Astrocyte (in vitro differentiated cells and primary cell): ENCODE results near the gene FN3K. TPM values are rescaled to one million over a fixed set of nuclear protein-coding genes. Genes with fewer than 3 reads are reported as not detected.

Experiments used
- DNase-seq: peaks from one replicate; pipeline ENCODE4 v3.0.0-alpha.2; 2010; ENCODE audit warnings: low read depth
- FAIRE-seq: peaks from 2 replicates; lab custom pipeline; 2011; peaks lifted over from hg19 to GRCh38; lab: Jason Lieb, UNC
- H2AFZ ChIP-seq: 2 replicates; pipeline ENCODE4 v1.6.0; 2012; ENCODE audit warnings: low read depth, low read length, inconsistent platforms
- H3K27ac ChIP-seq: 2 replicates; pipeline ENCODE4 v1.5.1; 2011; ENCODE audit warnings: low read depth, low read length, inconsistent platforms
- H3K27me3 ChIP-seq: 2 replicates; pipeline ENCODE4 v1.6.0; 2011; ENCODE audit warnings: low read length, inconsistent platforms; ENCODE audit not compliant: insufficient read depth
- H3K36me3 ChIP-seq: 2 replicates; pipeline ENCODE4 v1.5.1; 2011; ENCODE audit warnings: low read length, inconsistent platforms; ENCODE audit not compliant: insufficient read depth
- H3K4me1 ChIP-seq: 2 replicates; pipeline ENCODE4 v1.5.1; 2011; ENCODE audit warnings: low read length, inconsistent platforms; ENCODE audit not compliant: insufficient read depth
- H3K4me2 ChIP-seq: 2 replicates; pipeline ENCODE4 v1.6.0; 2012; ENCODE audit warnings: low read length, inconsistent platforms
- H3K4me3 ChIP-seq: 2 replicates; pipeline ENCODE4 v1.5.1; 2011; ENCODE audit warnings: low read depth, mild to moderate bottlenecking, low read length, inconsistent platforms; ENCODE audit not compliant: insufficient read depth
- H3K79me2 ChIP-seq: 2 replicates; pipeline ENCODE4 v1.6.0; 2012; ENCODE audit warnings: mild to moderate bottlenecking, low read length, inconsistent platforms; ENCODE audit not compliant: insufficient read depth
- H3K9ac ChIP-seq: 2 replicates; pipeline ENCODE4 v1.6.0; 2012; ENCODE audit warnings: mild to moderate bottlenecking, low read length, inconsistent platforms
- H3K9me3 ChIP-seq: 2 replicates; pipeline ENCODE4 v1.5.1; 2012; ENCODE audit warnings: low read depth, mild to moderate bottlenecking, low read length, inconsistent platforms; ENCODE audit not compliant: insufficient read depth
- H4K20me1 ChIP-seq: 2 replicates; pipeline ENCODE4 v1.6.0; 2012; ENCODE audit warnings: low read length, inconsistent platforms; ENCODE audit not compliant: insufficient read depth
- H3K27ac Mint-ChIP-seq: one replicate; pipeline ENCODE4 v1.8.0; 2021; ENCODE audit warnings: mild to moderate bottlenecking, mixed read lengths; ENCODE audit not compliant: unreplicated experiment
- H3K27me3 Mint-ChIP-seq: one replicate; pipeline ENCODE4 v1.8.0; 2021; ENCODE audit warnings: low read depth, mixed read lengths; ENCODE audit not compliant: unreplicated experiment
- H3K36me3 Mint-ChIP-seq: one replicate; pipeline ENCODE4 v1.8.0; 2021; ENCODE audit warnings: low read depth, mixed read lengths; ENCODE audit not compliant: unreplicated experiment
- H3K4me1 Mint-ChIP-seq: one replicate; pipeline ENCODE4 v1.8.0; 2021; ENCODE audit warnings: low read depth, mixed read lengths; ENCODE audit not compliant: unreplicated experiment
- H3K4me3 Mint-ChIP-seq: one replicate; pipeline ENCODE4 v1.8.0; 2021; ENCODE audit warnings: mild to moderate bottlenecking, moderate library complexity, mixed read lengths; ENCODE audit not compliant: unreplicated experiment
- H3K9me3 Mint-ChIP-seq: one replicate; pipeline ENCODE4 v1.8.0; 2021; ENCODE audit warnings: mild to moderate bottlenecking, mixed read lengths; ENCODE audit not compliant: unreplicated experiment
- EZH2 ChIP-seq: IDR thresholded peaks from 2 replicates; pipeline ENCODE4 v1.6.1; 2012; ENCODE audit warnings: mild to moderate bottlenecking, low read length, inconsistent platforms; ENCODE audit not compliant: insufficient read depth
- total RNA-seq: library from RNA; stranded (reverse); gene quantifications from 2 replicates; pipeline ENCODE4 v1.2.1, GENCODE V29; 2021
- TF ChIP-seq, protein P1 (sequence below): IDR thresholded peaks from 2 replicates; pipeline ENCODE4 v1.5.1; 2011; ENCODE audit warnings: low read depth, mild to moderate bottlenecking, inconsistent platforms, low read length, moderate library complexity; ENCODE audit not compliant: insufficient read depth

The FN3K gene
- total RNA-seq, 1 donor from 2014 or later, result 4.1 TPM

DNA sequence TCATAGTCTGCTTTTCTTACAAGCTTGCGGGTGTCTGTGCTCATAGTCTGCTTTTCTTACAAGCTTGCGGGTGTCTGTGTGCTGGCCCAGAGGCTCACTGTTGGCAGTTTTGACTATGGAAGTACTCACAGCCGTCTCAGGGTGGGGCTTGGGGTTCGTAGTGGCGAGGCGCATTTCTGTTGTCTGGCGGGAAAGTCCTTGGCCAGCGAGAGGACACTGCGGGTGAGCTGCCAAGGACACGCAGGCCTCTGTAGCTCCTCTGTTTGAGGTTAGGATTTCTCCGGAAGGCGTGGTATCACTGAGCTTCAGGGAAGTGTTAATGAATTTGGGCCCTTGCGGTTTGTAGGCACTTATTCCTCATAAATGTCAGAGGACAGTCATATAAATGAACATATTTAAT, 30.0 kb downstream of the FN3K start:
- Histone ChIP-seq H3K27me3 (no peaks in the 10 kb centered on the region), H2AFZ (no peak overlapping the region), H3K9ac (no peak overlapping the region), H3K79me2 (peaks cover 9% of the 10 kb centered on the region), H3K9me3 (no peaks in the 10 kb centered on the region), H3K4me2 (no peak overlapping the region), H3K4me1 (no peaks in the 10 kb centered on the region), H3K36me3 (peaks cover 9% of the 10 kb centered on the region), H3K27ac (no peak overlapping the region), H3K4me3 (no peak overlapping the region), H4K20me1 (peaks cover 7% of the 10 kb centered on the region)
- no peak for DNase-seq
- TF ChIP-seq EZH2, result no peak
- TF ChIP-seq, protein P1, sequence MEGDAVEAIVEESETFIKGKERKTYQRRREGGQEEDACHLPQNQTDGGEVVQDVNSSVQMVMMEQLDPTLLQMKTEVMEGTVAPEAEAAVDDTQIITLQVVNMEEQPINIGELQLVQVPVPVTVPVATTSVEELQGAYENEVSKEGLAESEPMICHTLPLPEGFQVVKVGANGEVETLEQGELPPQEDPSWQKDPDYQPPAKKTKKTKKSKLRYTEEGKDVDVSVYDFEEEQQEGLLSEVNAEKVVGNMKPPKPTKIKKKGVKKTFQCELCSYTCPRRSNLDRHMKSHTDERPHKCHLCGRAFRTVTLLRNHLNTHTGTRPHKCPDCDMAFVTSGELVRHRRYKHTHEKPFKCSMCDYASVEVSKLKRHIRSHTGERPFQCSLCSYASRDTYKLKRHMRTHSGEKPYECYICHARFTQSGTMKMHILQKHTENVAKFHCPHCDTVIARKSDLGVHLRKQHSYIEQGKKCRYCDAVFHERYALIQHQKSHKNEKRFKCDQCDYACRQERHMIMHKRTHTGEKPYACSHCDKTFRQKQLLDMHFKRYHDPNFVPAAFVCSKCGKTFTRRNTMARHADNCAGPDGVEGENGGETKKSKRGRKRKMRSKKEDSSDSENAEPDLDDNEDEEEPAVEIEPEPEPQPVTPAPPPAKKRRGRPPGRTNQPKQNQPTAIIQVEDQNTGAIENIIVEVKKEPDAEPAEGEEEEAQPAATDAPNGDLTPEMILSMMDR, result no peak
- peak overlapping the region; percentile 10 for H3K27ac Mint-ChIP-seq
- H3K4me1 Mint-ChIP-seq, result no peaks in the 10 kb centered on the region
- no peaks in the 10 kb centered on the region for H3K9me3 Mint-ChIP-seq
- FAIRE-seq, result no peak
- H3K27me3 Mint-ChIP-seq, result no peaks in the 10 kb centered on the region
- H3K4me3 Mint-ChIP-seq, result no peak overlapping the region
- peaks cover 16% of the 10 kb centered on the region for H3K36me3 Mint-ChIP-seq

GRCh38 chr17:82767041-82767754, 31.8 kb downstream of the FN3K start:
- no peaks in the 10 kb centered on the region for H3K9me3 ChIP-seq
- Mint-ChIP-seq H3K4me3 (no peak overlapping the region), H3K27me3 (no peaks in the 10 kb centered on the region), H3K9me3 (no peaks in the 10 kb centered on the region), H3K36me3 (peaks cover 16% of the 10 kb centered on the region), H3K27ac (no peak overlapping the region), H3K4me1 (peaks cover 3% of the 10 kb centered on the region)
- no peak overlapping the region for H3K4me2 ChIP-seq
- peaks cover 7% of the 10 kb centered on the region for H4K20me1 ChIP-seq
- FAIRE-seq (no peak), DNase-seq (no peak)
- no peak overlapping the region for H3K4me3 ChIP-seq
- peaks cover 5% of the 10 kb centered on the region for H3K79me2 ChIP-seq
- H3K36me3 ChIP-seq, result peaks cover 9% of the 10 kb centered on the region
- H3K9ac ChIP-seq, result no peak overlapping the region
- no peak overlapping the region for H2AFZ ChIP-seq
- no peak overlapping the region for H3K27ac ChIP-seq
- H3K4me1 ChIP-seq, result no peaks in the 10 kb centered on the region
- TF ChIP-seq EZH2, result no peak
- TF ChIP-seq, protein P1, result peak; percentile 56
- H3K27me3 ChIP-seq, result no peaks in the 10 kb centered on the region

GRCh38 chr17:82769041-82769440, 33.6 kb downstream of the FN3K start:
- no peak for TF ChIP-seq EZH2
- DNase-seq, result no peak
- no peak overlapping the region for H3K4me3 ChIP-seq
- H3K9ac ChIP-seq, result no peak overlapping the region
- no peaks in the 10 kb centered on the region for H3K27me3 ChIP-seq
- no peak overlapping the region for H3K27ac Mint-ChIP-seq
- no peaks in the 10 kb centered on the region for H4K20me1 ChIP-seq
- H3K4me2 ChIP-seq, result no peak overlapping the region
- peaks cover 4% of the 10 kb centered on the region for H3K4me1 Mint-ChIP-seq
- peaks cover 15% of the 10 kb centered on the region for H3K36me3 Mint-ChIP-seq
- no peaks in the 10 kb centered on the region for H3K9me3 Mint-ChIP-seq
- peaks cover 9% of the 10 kb centered on the region for H3K36me3 ChIP-seq
- H3K79me2 ChIP-seq, result no peaks in the 10 kb centered on the region
- no peak overlapping the region for H3K27ac ChIP-seq
- H2AFZ ChIP-seq, result no peak overlapping the region
- no peak overlapping the region for H3K4me3 Mint-ChIP-seq
- H3K4me1 ChIP-seq, result no peaks in the 10 kb centered on the region
- no peak for FAIRE-seq
- H3K9me3 ChIP-seq, result no peaks in the 10 kb centered on the region
- no peaks in the 10 kb centered on the region for H3K27me3 Mint-ChIP-seq
